Measurements from ENCODE around the gene CROCC2.

Gene CROCC2

DNA sequence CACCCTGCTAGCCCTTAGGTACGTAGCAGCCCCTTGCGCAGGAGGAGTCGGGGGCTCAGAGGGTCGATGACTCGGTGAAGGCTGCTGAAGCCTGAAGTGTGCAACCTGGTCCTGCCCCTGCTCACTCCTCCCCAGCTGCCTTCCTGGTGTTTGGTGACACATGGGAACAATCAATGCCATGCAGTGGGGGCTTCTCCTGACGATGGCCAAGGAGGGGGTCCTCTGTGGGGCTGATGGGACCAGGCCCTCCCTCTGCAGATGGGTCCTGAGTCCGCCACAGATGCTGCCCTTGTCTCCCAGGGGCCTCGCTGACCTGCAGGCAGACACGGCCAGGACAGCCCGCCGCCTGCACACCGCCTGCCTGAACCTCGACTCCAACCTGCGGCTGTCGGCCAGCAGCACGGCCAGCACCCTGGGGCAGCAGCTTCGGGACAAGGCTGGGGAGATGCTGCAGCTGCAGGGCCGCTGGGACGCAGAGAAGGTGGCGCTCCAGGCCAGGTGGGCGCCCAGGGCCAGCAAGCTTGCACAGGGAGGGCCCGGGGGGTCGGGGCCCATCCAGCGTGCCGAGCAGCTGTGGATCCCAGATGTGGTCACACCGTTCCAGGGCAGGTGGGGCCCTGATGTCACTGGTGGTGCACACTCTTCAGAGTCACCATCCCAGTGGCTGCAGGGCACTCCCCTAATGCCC, 24.6 kb downstream of the CROCC2 start:
- no peak overlapping the region for H3K4me3 ChIP-seq (replicated peaks; ENCODE audit: low read depth, low read length)
- DNase-seq (ENCODE audit: extremely low read depth, insufficient read length) = no peak
- no peaks in the 10 kb centered on the region for H3K36me3 ChIP-seq (ENCODE audit: control insufficient read depth, insufficient read depth, low read length)
- H3K27me3 ChIP-seq (replicated peaks; ENCODE audit: control insufficient read depth, insufficient read depth, low read length) = no peaks in the 10 kb centered on the region; the same call in 1 of the 2 replicates
- TF ChIP-seq, protein P1, sequence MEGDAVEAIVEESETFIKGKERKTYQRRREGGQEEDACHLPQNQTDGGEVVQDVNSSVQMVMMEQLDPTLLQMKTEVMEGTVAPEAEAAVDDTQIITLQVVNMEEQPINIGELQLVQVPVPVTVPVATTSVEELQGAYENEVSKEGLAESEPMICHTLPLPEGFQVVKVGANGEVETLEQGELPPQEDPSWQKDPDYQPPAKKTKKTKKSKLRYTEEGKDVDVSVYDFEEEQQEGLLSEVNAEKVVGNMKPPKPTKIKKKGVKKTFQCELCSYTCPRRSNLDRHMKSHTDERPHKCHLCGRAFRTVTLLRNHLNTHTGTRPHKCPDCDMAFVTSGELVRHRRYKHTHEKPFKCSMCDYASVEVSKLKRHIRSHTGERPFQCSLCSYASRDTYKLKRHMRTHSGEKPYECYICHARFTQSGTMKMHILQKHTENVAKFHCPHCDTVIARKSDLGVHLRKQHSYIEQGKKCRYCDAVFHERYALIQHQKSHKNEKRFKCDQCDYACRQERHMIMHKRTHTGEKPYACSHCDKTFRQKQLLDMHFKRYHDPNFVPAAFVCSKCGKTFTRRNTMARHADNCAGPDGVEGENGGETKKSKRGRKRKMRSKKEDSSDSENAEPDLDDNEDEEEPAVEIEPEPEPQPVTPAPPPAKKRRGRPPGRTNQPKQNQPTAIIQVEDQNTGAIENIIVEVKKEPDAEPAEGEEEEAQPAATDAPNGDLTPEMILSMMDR (IDR thresholded peaks at IDR 0.05; ENCODE audit: insufficient read depth, low read length, poor library complexity, severe bottlenecking) = no peak

DNA sequence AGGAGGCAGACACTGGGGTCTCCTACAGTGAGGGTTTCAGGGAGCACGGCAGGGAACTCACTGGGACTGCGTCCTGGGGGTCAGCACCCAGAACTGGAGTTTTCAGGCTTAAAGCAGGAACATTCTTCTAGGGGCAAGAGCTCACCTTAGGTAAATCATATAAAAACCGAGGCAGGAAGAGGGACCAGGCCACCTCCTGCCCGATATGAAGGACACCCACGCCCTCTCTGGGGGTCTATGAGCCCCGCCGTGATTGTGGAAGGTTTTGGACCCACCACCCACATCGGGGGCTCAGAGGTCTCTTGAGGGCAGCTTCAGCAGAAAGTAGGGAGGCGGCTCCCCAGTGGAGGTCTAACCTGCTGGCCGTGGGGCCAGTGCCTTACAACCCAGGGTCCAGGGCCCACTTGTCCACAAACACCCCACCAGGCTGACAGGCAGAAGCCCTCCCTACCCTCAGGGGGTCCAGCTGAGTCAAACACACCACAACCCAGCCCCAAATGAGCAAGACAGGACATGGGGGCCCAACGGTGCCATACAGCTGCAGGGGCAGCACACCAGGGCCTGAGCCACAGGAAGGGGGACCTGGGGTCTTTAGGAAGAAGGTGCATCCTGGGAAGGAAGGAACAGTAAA, 25.3 kb downstream of the CROCC2 start:
- Histone ChIP-seq H3K4me3 (replicated peaks; ENCODE audit: low read depth, low read length) (no peak overlapping the region), H3K36me3 (ENCODE audit: control insufficient read depth, insufficient read depth, low read length) (no peaks in the 10 kb centered on the region), H3K27me3 (replicated peaks; ENCODE audit: control insufficient read depth, insufficient read depth, low read length) (no peaks in the 10 kb centered on the region; the same call in 1 of the 2 replicates)
- no peak for DNase-seq (ENCODE audit: extremely low read depth, insufficient read length)
- TF ChIP-seq, protein P1 (IDR thresholded peaks at IDR 0.05; ENCODE audit: insufficient read depth, low read length, poor library complexity, severe bottlenecking) = no peak

DNA sequence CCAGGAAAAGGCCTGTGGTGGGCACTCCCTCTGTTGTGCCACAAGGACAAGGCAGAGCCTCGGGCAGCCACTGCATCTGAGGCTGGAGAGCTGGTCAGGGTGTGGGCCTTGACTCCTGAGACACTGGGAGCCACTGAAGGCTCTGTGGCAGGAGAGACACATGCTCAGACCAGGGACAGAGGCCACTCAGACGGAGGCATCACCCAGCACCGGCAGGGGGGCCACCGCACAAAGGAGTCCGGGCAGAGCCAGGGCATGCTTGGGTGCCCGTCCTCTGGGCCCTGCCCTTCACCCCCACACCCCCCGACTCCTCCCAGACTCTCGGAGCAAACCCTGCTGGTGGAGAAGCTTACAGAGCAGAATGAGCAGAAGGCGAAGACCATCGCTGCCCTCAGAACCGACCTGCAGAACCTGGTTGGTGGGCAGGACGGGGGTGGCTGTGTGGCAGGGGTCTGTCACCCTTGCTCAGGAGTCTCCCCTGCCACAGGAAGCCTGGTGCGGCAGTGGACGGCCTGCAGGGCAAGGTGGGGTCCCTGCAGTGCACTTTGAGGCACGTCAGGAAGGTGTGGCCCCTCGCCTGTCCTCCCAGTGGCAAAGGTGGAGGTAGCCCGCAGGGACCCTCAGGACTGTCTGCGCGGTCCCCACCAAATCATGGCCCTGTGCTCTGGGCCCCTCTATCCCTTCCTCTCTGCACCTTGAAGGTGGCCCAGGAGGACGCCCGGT, 26.0 kb downstream of the CROCC2 start:
- Histone ChIP-seq H3K4me3 (replicated peaks; ENCODE audit: low read depth, low read length) (no peak overlapping the region), H3K36me3 (ENCODE audit: control insufficient read depth, insufficient read depth, low read length) (no peaks in the 10 kb centered on the region), H3K27me3 (replicated peaks; ENCODE audit: control insufficient read depth, insufficient read depth, low read length) (no peaks in the 10 kb centered on the region; the same call in 1 of the 2 replicates)
- no peak for DNase-seq (ENCODE audit: extremely low read depth, insufficient read length)
- TF ChIP-seq, protein P1 (IDR thresholded peaks at IDR 0.05; ENCODE audit: insufficient read depth, low read length, poor library complexity, severe bottlenecking) = no peak

DNA sequence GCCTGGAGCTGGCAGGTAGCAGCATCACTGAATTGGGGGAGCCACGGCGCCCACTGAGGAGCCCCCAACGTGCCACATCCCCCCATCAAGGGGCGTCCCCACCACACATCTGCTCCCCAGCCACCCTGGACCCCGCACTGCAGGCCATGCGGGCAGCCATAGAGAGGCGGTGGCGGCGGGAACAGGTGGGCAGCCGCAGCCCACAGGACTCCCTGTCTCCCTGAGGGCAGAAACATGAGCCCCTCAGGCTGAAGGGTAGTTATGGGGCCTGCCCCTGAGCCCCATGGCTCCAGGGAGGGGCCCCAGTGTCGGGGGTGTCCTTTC, 26.6 kb downstream of the CROCC2 start:
- H3K27me3 ChIP-seq (replicated peaks; ENCODE audit: control insufficient read depth, insufficient read depth, low read length) = no peaks in the 10 kb centered on the region; the same call in 1 of the 2 replicates
- no peak overlapping the region for H3K4me3 ChIP-seq (replicated peaks; ENCODE audit: low read depth, low read length)
- no peaks in the 10 kb centered on the region for H3K36me3 ChIP-seq (ENCODE audit: control insufficient read depth, insufficient read depth, low read length)
- no peak for DNase-seq (ENCODE audit: extremely low read depth, insufficient read length)
- TF ChIP-seq, protein P1 (IDR thresholded peaks at IDR 0.05; ENCODE audit: insufficient read depth, low read length, poor library complexity, severe bottlenecking) = no peak

DNA sequence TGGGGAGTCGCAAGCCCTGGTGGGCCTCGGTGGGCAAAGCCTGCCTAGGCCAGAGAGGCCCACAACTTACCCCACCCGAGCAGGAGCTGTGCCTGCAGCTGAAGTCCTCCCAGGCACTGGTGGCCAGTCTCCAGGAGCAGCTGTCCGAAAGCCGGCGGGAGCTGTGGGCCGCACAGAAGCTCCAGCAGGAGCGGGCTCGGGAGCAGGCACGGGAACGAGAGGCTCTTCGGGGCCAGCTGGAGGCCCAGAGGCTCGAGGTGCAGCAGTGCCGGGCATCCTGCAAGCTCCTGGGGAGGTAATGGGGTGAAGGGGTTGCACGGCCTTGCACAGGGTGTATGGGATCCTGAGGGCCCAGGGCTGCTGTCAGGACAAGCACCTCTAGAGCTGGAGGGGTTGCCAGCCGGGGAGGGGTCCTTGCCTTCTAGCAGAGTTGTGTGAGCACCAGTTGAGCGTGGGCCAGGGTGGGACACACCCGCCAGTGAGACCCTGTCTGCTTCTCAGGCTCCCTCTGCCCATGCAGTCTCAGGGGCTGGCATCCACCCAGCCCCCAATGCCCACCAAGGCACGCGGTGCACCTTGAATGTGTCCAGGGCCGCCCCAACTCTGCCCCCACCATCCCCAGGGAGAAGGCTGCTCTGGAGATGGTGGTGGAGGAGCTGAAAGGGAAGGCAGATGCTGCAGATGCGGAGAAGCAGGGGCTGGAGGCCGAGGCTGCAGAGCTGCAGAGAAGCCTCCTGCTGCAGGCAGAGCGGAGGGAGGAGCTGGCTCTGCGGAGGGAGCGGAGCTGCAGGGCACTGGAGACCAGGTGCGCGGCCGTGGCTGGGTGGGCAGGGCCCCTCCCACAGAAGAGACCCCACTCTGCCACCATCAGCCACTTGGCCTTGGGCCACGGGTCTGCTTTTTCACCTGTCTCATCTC, 27.2 kb downstream of the CROCC2 start:
- DNase-seq (ENCODE audit: extremely low read depth, insufficient read length) = no peak
- TF ChIP-seq, protein P1 (IDR thresholded peaks at IDR 0.05; ENCODE audit: insufficient read depth, low read length, poor library complexity, severe bottlenecking) = no peak
- H3K36me3 ChIP-seq (ENCODE audit: control insufficient read depth, insufficient read depth, low read length) = no peaks in the 10 kb centered on the region
- H3K4me3 ChIP-seq (replicated peaks; ENCODE audit: low read depth, low read length) = no peak overlapping the region
- H3K27me3 ChIP-seq (replicated peaks; ENCODE audit: control insufficient read depth, insufficient read depth, low read length) = no peaks in the 10 kb centered on the region; the same call in 1 of the 2 replicates
